Osteocyte (in vitro differentiated cells): ENCODE measurements around the gene OSBPL5. TPM values are rescaled to one million over a fixed set of nuclear protein-coding genes. Genes with fewer than 3 reads are reported as not detected.
"Not testable (repeated sequence)": the region's sequence is repeated elsewhere in the genome, so short reads cannot be mapped to it uniquely, and the experiment has no call there.

Source experiments
- DNase-seq: peaks from one replicate; pipeline ENCODE4 v3.0.0; 2021; ENCODE audit warnings: mixed read lengths; ENCODE audit not compliant: unreplicated experiment; ENCODE audit errors: extremely low spot score
- H3K27ac Mint-ChIP-seq: one replicate; pipeline ENCODE4 v1.8.0; 2021; ENCODE audit warnings: mild to moderate bottlenecking, mixed read lengths; ENCODE audit not compliant: unreplicated experiment
- H3K27me3 Mint-ChIP-seq: one replicate; pipeline ENCODE4 v1.8.0; 2021; ENCODE audit warnings: mixed read lengths; ENCODE audit not compliant: unreplicated experiment
- H3K36me3 Mint-ChIP-seq: one replicate; pipeline ENCODE4 v1.8.0; 2021; ENCODE audit warnings: mixed read lengths; ENCODE audit not compliant: unreplicated experiment
- H3K4me1 Mint-ChIP-seq: one replicate; pipeline ENCODE4 v1.8.0; 2021; ENCODE audit warnings: mixed read lengths; ENCODE audit not compliant: unreplicated experiment
- H3K4me3 Mint-ChIP-seq: one replicate; pipeline ENCODE4 v1.8.0; 2021; ENCODE audit warnings: mild to moderate bottlenecking, moderate library complexity, mixed read lengths; ENCODE audit not compliant: unreplicated experiment
- H3K9me3 Mint-ChIP-seq: one replicate; pipeline ENCODE4 v1.8.0; 2021; ENCODE audit warnings: mixed read lengths; ENCODE audit not compliant: unreplicated experiment
- CTCF ChIP-seq: fragments of 200-600 bp; sonication (generic); IDR thresholded peaks from 2 replicates; pipeline ENCODE4 v1.5.0; 2021; ENCODE audit warnings: antibody characterized with exemption, mild to moderate bottlenecking, moderate library complexity
- total RNA-seq: library from RNA; stranded (reverse); gene quantifications from 2 replicates; pipeline ENCODE4 v1.2.1, GENCODE V29; 2021

Gene OSBPL5
- total RNA-seq, 1 donor from 2014 or later: 47.9 TPM

GRCh38 chr11:3120071-3120792 lies 44.9 kb downstream of the OSBPL5 start:
- Mint-ChIP-seq H3K4me3 (no peak overlapping the region), H3K36me3 (peaks cover 29% of the 10 kb centered on the region), H3K9me3 (no peaks in the 10 kb centered on the region), H3K4me1 (peaks cover 6% of the 10 kb centered on the region), H3K27me3 (no peaks in the 10 kb centered on the region), H3K27ac (no peak overlapping the region)
- no peak for TF ChIP-seq CTCF
- DNase-seq: no peak

DNA sequence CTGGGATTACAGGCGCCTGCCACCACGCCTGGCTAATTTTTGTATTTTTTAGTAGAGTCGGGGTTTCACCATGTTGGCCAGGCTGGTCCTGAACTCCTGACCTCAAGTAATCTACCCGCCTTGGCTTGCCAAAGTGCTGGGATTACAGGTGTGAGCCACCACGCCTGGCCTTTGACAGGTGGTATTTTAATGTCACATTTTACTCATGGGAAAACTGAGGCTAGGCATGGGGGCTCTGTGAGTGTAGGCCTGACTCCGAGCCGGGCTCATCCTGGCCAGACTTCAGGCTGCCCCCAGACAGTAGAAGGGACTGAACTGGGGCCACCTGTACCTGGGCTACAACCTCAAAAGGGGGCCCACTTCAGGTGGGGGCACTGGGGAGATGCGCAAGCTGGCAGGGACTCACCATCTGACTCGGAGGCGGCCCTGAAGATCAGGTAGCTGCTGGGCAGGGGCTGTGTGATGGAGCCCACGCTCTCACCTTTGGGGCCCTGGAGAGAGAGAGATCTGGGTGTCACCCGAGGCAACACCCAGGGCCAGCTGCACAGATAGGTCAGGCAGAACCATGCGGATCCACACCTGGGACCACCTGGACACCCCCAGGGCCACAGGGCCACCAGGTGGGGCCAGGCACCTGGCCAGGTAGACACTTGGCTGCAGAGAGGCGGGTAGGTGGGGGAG lies 45.8 kb downstream of the OSBPL5 start:
- H3K4me3 Mint-ChIP-seq: no peak overlapping the region
- DNase-seq: no peak
- no peak for TF ChIP-seq CTCF
- no peak overlapping the region for H3K27ac Mint-ChIP-seq
- peaks cover 33% of the 10 kb centered on the region for H3K36me3 Mint-ChIP-seq
- peaks cover 1% of the 10 kb centered on the region for H3K4me1 Mint-ChIP-seq
- no peaks in the 10 kb centered on the region for H3K27me3 Mint-ChIP-seq
- no peaks in the 10 kb centered on the region for H3K9me3 Mint-ChIP-seq

DNA sequence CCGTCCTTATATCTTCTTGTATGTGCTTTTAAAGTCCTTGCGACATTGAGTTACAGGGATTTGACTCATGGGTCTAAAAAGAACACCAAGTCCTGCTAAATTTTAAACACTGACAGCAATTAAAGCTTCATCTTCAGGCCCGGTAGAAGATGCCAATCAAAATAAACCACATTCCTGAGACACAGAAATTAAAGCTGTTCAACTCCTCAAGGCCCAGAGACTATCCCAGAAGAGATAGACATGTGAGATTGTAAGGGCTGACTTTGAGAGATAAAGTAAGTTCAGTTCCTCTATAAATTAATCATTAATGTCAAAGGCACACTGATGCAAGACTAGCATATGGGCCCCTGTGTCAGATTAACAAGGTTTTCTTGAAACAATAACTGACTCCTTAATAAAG lies 49.8 kb downstream of the OSBPL5 start:
- peaks cover 4% of the 10 kb centered on the region for H3K9me3 Mint-ChIP-seq
- no peaks in the 10 kb centered on the region for H3K4me1 Mint-ChIP-seq
- no peaks in the 10 kb centered on the region for H3K27me3 Mint-ChIP-seq
- no peak overlapping the region for H3K4me3 Mint-ChIP-seq
- H3K36me3 Mint-ChIP-seq: peaks cover 44% of the 10 kb centered on the region
- no peak overlapping the region for H3K27ac Mint-ChIP-seq
- TF ChIP-seq CTCF: no peak
- DNase-seq: no peak

- H3K9me3 Mint-ChIP-seq, H3K27ac Mint-ChIP-seq, H3K4me3 Mint-ChIP-seq, H3K4me1 Mint-ChIP-seq, H3K27me3 Mint-ChIP-seq, DNase-seq: not testable (repeated sequence)
- peaks cover 47% of the 10 kb centered on the region for H3K36me3 Mint-ChIP-seq
These were observed 51.4 kb downstream of the OSBPL5 start for GRCh38 chr11:3113661-3114060.

GRCh38 chr11:3111919-3112690 lies 53.0 kb downstream of the OSBPL5 start:
- no peak for DNase-seq
- TF ChIP-seq CTCF: no peak
- Mint-ChIP-seq H3K4me3 (no peak overlapping the region), H3K9me3 (peaks cover 4% of the 10 kb centered on the region), H3K27ac (no peak overlapping the region), H3K27me3 (no peaks in the 10 kb centered on the region), H3K4me1 (no peaks in the 10 kb centered on the region), H3K36me3 (peaks cover 43% of the 10 kb centered on the region)
